Hematopoietic multipotent progenitor cell treated with erythropoietin and hydrocortisone succinate and interleukin-3 and kit ligand, for 8 days (in vitro differentiated cells): ENCODE results near the gene PYGB.
"Not testable (repeated sequence)": the region's sequence is repeated elsewhere in the genome, so short reads cannot be mapped to it uniquely, and the experiment has no call there.

Source experiments
- DNase-seq: peaks from one replicate; pipeline ENCODE4 v3.0.0-alpha.2; 2015

Gene PYGB

GRCh38 chr20:25296094-25297093, 48.5 kb downstream of the PYGB start:
- DNase-seq = peak; percentile 32

- DNase-seq = no peak
Measured at GRCh38 chr20:25297141-25297905, 49.4 kb downstream of the PYGB start.

- no peak for DNase-seq
Measured at GRCh38 chr20:25299806-25300205, 51.9 kb downstream of the PYGB start.

GRCh38 chr20:25300496-25301170, 52.7 kb downstream of the PYGB start:
- DNase-seq = no peak

GRCh38 chr20:25301357-25301920, 53.6 kb downstream of the PYGB start:
- no peak for DNase-seq

- DNase-seq = no peak
Measured at GRCh38 chr20:25302596-25302995, 54.7 kb downstream of the PYGB start.

GRCh38 chr20:25303292-25304024, 55.6 kb downstream of the PYGB start:
- no peak for DNase-seq

GRCh38 chr20:25304025-25304549, 56.2 kb downstream of the PYGB start:
- no peak for DNase-seq

- DNase-seq = no peak
Measured at GRCh38 chr20:25306991-25307903, 59.4 kb downstream of the PYGB start.

- no peak for DNase-seq
Measured at GRCh38 chr20:25308083-25308491, 60.2 kb downstream of the PYGB start.

GRCh38 chr20:25308671-25309394, 60.9 kb downstream of the PYGB start:
- no peak for DNase-seq

- peak; percentile 41 for DNase-seq
Measured at GRCh38 chr20:25309395-25310267, 61.7 kb downstream of the PYGB start.

GRCh38 chr20:25310268-25310920, 62.5 kb downstream of the PYGB start:
- DNase-seq = peak; percentile 76

- DNase-seq = no peak
Measured at GRCh38 chr20:25310921-25311728, 63.2 kb downstream of the PYGB start.

- DNase-seq = not testable (repeated sequence)
Measured at GRCh38 chr20:25312716-25313115, 64.8 kb downstream of the PYGB start.

GRCh38 chr20:25313593-25313992, 65.7 kb downstream of the PYGB start:
- DNase-seq = no peak
